Fibroblast of skin of right biceps (primary cell): Measurements from ENCODE around the gene MTRF1L.

Source experiments
- DNase-seq: peaks from one replicate; pipeline ENCODE4 v3.0.0-alpha.2; 2013

The MTRF1L gene, protein sequence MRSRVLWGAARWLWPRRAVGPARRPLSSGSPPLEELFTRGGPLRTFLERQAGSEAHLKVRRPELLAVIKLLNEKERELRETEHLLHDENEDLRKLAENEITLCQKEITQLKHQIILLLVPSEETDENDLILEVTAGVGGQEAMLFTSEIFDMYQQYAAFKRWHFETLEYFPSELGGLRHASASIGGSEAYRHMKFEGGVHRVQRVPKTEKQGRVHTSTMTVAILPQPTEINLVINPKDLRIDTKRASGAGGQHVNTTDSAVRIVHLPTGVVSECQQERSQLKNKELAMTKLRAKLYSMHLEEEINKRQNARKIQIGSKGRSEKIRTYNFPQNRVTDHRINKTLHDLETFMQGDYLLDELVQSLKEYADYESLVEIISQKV

DNA sequence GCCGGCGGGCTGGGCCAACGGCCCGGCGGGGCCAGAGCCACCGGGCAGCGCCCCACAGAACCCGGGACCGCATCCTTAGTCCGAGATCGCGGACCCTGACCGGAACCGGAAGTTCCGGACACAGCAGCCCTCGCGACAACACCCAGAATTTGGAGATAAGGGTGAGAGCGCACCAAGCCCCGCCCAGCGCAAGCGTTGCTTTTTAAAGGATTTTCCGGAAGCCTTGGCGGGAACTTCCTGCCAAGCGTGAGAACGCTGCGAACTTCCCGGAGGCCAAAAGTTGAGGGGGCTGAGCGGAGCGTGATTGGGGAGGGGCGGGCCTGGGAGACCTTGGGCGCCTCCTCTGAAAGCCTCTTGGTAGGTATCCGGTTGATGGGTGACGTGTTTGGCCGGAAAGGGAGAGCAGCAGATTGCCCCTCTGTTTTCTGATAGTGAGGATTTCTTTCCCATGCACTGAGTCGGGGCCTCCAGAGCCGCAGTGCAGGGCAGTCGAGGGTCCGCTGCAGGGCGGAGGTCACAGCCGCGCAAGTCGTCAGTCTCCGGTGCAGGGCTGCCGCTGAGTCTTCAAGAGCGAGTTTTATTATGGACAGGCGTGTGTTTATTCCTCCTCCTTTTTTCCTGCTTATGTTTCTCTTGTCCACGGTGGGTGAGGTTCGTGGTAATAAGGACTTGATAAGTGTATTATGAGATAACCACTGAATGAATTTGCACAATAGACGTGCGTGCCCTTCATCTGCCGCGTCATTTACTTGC, at the start of gene MTRF1L:
TSS of gene MTRF1L (minus strand) at position 97 of the 753 bp plus-strand sequence. CDS start at position 73, 24 bp downstream.
- peak; percentile 98 for DNase-seq

- DNase-seq, result no peak
Observed at GRCh38 chr6:153051801-153052200, 49.3 kb upstream of the MTRF1L start.

GRCh38 chr6:153048631-153049030, 46.1 kb upstream of the MTRF1L start:
- DNase-seq, result no peak

GRCh38 chr6:153047386-153047785, 44.9 kb upstream of the MTRF1L start:
- no peak for DNase-seq

- no peak for DNase-seq
Observed at GRCh38 chr6:153045271-153045670, 42.8 kb upstream of the MTRF1L start.

DNA sequence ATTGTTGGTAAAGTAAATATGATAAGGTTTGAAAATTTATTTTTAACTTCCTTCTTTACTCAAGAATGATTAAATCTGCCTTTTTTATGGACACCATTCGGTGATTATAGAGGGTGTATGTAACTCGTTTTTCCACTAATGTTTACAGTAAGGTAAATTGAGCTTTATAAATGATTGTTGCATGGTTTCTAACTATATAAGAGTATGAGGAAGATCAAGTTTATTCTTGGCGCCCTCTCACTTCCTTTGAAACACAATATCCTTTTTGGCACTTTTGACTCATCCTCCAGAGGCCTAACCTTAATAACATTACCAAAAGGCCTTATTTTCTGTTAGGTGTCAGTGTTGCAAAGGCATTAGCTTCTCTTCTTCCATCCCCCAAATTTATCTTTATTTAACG, 41.8 kb upstream of the MTRF1L start:
- no peak for DNase-seq

- no peak for DNase-seq
Observed at GRCh38 chr6:153043719-153044118, 41.2 kb upstream of the MTRF1L start.

DNA sequence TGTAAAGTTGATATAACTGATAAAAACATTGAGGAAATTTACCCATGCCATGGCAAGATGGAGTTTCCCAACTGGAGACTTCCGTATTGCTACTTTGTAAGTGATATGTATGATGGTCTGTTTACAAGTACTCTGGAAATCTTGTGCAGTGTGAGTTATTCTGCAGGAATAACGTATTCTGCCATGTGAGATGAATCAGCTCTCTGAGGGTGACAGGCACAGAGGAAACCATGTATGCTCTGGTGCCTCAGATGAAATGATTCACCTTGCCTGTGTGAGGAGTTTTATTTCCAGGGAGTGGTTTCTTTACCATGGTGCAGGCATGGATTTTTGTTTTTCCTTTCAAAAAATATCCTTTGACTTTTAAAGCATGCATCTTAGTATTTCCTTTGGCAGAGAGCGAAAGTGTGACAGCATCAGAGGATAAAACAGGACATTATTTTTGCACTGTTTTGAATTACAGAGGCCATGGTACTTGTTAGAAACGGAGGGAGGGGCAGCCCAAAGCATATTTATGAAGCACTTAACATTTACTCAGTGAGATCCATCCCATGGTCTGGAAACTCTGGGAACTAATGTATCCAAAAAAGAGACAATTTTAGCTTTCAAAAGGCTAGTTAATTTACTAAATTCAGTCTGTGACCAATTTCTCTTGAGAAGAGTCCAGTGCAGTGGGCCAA, 36.0 kb upstream of the MTRF1L start:
- peak; percentile 45 for DNase-seq

- no peak for DNase-seq
Observed at GRCh38 chr6:153034139-153034538, 31.6 kb upstream of the MTRF1L start.

GRCh38 chr6:153032255-153032882, 29.9 kb upstream of the MTRF1L start:
- DNase-seq, result peak; percentile 58

- no peak for DNase-seq
Observed at GRCh38 chr6:153031335-153031955, 28.9 kb upstream of the MTRF1L start.

DNA sequence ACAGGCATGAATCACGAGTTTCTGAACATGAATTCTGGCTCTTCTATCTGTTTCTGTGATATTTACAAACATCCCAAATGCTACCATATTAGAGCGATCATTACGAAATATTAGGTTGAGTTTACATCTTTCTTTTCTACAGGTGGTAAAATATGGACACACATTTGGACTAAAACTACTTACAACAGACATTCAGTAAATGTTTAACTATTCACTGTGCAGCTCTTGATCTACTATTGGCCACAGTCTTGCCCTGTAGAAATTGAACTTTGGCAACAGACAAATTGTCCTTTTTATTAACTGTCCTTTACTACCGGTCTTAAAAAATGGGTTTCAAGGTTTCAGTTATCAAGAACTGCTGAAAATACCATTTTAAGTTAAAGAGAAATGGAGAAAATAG, 26.5 kb upstream of the MTRF1L start:
- no peak for DNase-seq

- DNase-seq, result peak; percentile 60
Observed at GRCh38 chr6:153028286-153028685, 25.8 kb upstream of the MTRF1L start.

- DNase-seq, result no peak
Observed at GRCh38 chr6:153027480-153027879, 25.0 kb upstream of the MTRF1L start.

DNA sequence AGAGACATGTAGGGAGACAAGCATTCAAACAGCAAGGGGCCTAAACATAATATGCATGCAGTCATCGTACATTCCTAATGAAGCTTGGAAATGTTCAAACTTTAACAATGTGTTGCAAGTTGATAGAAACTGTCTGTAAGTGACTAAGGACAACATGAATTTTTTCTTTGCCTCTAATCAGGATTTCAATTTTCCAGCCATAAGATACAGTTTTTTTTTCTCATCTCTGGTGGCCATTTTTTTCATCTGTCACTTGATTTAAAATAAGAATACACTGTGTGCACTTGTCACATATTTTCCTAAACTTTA, 22.2 kb upstream of the MTRF1L start:
- DNase-seq, result no peak

- peak; percentile 58 for DNase-seq
Observed at GRCh38 chr6:153023977-153024708, 21.6 kb upstream of the MTRF1L start.

GRCh38 chr6:153018355-153018754, 15.8 kb upstream of the MTRF1L start:
- DNase-seq, result no peak

GRCh38 chr6:153016846-153017245, 14.3 kb upstream of the MTRF1L start:
- DNase-seq, result no peak

DNA sequence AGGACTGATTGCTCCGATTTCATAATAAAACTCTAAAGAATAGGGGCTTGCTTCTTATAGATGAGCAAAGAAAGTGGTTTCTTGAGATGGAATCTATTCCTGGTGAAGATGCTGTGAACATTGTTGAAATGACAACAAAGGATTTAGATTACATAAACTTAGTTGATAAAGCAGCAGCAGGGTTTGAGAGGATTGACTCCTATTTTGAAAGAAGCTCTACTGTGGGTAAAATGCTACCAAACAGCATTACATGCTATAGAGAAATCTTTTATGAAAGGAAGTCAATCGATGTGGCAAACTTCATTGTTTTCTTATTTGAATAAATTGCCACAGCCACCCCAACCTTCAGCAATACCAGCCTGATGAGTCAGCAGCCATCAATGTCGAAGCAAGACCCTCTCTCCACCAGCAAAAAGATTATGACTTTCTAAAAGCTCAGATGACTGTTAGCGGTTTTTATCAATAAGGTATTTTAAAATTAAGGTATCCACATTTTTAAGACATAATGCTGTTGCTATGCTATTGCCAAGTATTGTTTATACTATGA, 12.7 kb upstream of the MTRF1L start:
- DNase-seq, result no peak

GRCh38 chr6:153013438-153013837, 10.9 kb upstream of the MTRF1L start:
- DNase-seq, result no peak

DNA sequence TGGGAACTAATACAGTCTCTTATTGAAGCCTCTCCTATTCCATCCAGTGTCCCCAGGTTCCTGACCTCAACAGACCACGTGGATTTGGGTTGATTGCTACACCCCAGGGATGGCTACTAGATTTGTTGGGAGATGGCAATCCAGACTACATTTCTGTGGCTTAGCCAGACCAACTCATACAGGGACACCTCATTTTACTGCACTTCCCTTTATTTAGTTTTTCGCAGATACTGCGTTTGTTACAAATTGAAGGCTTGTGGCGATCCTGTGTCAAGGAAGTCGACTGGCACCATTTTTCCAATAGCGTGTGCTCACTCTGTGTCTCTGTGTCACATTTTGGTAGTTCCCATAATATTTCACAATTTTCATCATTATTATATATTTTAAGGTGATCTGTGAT, 10.3 kb upstream of the MTRF1L start:
- no peak for DNase-seq

- DNase-seq, result peak; percentile 10
Observed at GRCh38 chr6:153003366-153003690, 819 bp upstream of the MTRF1L start.
